Progenitor cell of endocrine pancreas (in vitro differentiated cells): ENCODE measurements around the gene CDH2. TPM values are rescaled to one million over a fixed set of nuclear protein-coding genes. Genes with fewer than 3 reads are reported as not detected.

ENCODE experiments used
- DNase-seq: peaks from one replicate; pipeline ENCODE4 v3.0.0; 2021; ENCODE audit warnings: low spot score; ENCODE audit not compliant: unreplicated experiment
- H3K27ac Mint-ChIP-seq: 2 replicates; pipeline ENCODE4 v1.8.0; 2021; ENCODE audit warnings: mild to moderate bottlenecking, moderate library complexity, mixed read lengths
- H3K27me3 Mint-ChIP-seq: 2 replicates; pipeline ENCODE4 v1.8.0; 2021; ENCODE audit warnings: mixed read lengths
- H3K36me3 Mint-ChIP-seq: 2 replicates; pipeline ENCODE4 v1.8.0; 2022; ENCODE audit warnings: mixed read lengths; ENCODE audit not compliant: insufficient read depth
- H3K4me1 Mint-ChIP-seq: 2 replicates; pipeline ENCODE4 v1.8.0; 2021; ENCODE audit warnings: low read depth, mixed read lengths
- H3K4me3 Mint-ChIP-seq: 2 replicates; pipeline ENCODE4 v1.8.0; 2021; ENCODE audit warnings: low read depth, mild to moderate bottlenecking, moderate library complexity, mixed read lengths
- H3K9me3 Mint-ChIP-seq: 2 replicates; pipeline ENCODE4 v1.8.0; 2021; ENCODE audit warnings: low read depth, mixed read lengths
- total RNA-seq: library from RNA; stranded (reverse); gene quantifications from 2 replicates; pipeline ENCODE4 v1.2.1, GENCODE V29; 2021
- TF ChIP-seq, protein P1 (sequence below): fragments of 200-600 bp; sonication (generic); IDR thresholded peaks from one replicate; pipeline ENCODE4 v1.5.0; 2021; ENCODE audit warnings: antibody characterized with exemption, mild to moderate bottlenecking; ENCODE audit not compliant: unreplicated experiment

CDH2 gene
- total RNA-seq, 1 donor from 2014 or later = 197 TPM

DNA sequence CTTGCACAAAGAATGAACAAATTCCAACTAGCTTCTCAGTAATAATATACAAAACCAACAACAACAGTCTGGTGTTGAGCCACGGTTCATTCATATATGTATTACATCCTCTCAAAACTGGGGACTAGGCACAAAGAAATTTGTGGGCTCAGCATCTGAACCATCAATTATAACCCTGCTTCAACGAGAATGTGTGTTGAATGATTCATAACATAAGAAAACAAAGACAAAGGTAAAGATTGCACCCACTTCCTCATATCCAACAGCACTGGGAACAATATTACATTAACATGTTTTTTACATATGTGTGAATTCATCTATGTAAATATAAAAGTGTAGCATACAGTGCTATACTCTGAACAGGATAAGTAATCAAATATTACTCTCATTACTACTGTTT is 144.8 kb downstream of the CDH2 start:
- DNase-seq = no peak
- no peaks in the 10 kb centered on the region for H3K9me3 Mint-ChIP-seq
- TF ChIP-seq, protein P1, sequence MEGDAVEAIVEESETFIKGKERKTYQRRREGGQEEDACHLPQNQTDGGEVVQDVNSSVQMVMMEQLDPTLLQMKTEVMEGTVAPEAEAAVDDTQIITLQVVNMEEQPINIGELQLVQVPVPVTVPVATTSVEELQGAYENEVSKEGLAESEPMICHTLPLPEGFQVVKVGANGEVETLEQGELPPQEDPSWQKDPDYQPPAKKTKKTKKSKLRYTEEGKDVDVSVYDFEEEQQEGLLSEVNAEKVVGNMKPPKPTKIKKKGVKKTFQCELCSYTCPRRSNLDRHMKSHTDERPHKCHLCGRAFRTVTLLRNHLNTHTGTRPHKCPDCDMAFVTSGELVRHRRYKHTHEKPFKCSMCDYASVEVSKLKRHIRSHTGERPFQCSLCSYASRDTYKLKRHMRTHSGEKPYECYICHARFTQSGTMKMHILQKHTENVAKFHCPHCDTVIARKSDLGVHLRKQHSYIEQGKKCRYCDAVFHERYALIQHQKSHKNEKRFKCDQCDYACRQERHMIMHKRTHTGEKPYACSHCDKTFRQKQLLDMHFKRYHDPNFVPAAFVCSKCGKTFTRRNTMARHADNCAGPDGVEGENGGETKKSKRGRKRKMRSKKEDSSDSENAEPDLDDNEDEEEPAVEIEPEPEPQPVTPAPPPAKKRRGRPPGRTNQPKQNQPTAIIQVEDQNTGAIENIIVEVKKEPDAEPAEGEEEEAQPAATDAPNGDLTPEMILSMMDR = no peak
- H3K27ac Mint-ChIP-seq = no peak overlapping the region
- peaks cover 3% of the 10 kb centered on the region for H3K36me3 Mint-ChIP-seq
- peaks cover 22% of the 10 kb centered on the region for H3K4me1 Mint-ChIP-seq
- H3K27me3 Mint-ChIP-seq = no peaks in the 10 kb centered on the region
- H3K4me3 Mint-ChIP-seq = no peak overlapping the region

DNA sequence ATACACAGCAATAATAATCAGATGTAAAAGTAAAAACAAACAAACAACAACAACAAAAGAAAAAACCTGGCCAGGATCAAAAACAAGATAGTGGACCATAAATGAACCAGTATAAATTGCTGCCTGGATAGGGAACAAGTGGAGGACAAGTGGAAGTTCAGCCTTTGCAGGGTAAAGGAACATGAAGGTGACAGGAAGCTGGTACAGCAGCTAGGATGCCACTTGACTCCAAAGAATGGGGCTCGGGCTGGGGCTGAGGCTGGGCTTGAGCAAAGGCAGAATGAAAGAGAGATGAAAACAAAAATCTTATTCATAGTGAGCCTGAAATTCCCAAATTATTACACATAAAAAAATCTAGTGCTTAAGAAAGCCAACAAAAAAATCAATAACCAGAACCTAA is 146.5 kb downstream of the CDH2 start:
- peaks cover 19% of the 10 kb centered on the region for H3K4me1 Mint-ChIP-seq
- H3K27me3 Mint-ChIP-seq = no peaks in the 10 kb centered on the region
- H3K36me3 Mint-ChIP-seq = peaks cover 5% of the 10 kb centered on the region
- H3K9me3 Mint-ChIP-seq = no peaks in the 10 kb centered on the region
- no peak overlapping the region for H3K27ac Mint-ChIP-seq
- no peak overlapping the region for H3K4me3 Mint-ChIP-seq
- TF ChIP-seq, protein P1 = no peak
- no peak for DNase-seq

DNA sequence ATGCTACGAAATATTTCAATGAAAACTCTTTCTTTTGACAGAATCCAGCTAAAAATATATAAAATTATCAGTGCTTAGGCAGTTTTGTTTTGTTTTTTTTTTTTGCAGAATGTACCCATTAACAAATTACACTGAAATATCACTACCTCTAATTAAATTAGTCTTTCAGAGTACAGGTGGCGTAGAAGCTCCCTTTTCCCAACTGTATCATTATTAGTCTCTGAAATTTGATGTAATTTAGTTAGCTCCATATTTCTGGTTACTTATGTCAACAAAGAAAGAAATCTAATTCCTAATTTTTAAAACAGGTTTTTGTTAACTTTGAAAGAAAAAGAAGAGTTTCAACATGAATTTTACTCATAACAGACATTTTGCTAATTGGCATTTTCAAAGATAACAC is 149.2 kb downstream of the CDH2 start:
- DNase-seq = no peak
- no peak overlapping the region for H3K27ac Mint-ChIP-seq
- no peak overlapping the region for H3K4me3 Mint-ChIP-seq
- H3K27me3 Mint-ChIP-seq = no peaks in the 10 kb centered on the region
- TF ChIP-seq, protein P1 = no peak
- no peaks in the 10 kb centered on the region for H3K9me3 Mint-ChIP-seq
- peaks cover 5% of the 10 kb centered on the region for H3K4me1 Mint-ChIP-seq
- peaks cover 5% of the 10 kb centered on the region for H3K36me3 Mint-ChIP-seq

DNA sequence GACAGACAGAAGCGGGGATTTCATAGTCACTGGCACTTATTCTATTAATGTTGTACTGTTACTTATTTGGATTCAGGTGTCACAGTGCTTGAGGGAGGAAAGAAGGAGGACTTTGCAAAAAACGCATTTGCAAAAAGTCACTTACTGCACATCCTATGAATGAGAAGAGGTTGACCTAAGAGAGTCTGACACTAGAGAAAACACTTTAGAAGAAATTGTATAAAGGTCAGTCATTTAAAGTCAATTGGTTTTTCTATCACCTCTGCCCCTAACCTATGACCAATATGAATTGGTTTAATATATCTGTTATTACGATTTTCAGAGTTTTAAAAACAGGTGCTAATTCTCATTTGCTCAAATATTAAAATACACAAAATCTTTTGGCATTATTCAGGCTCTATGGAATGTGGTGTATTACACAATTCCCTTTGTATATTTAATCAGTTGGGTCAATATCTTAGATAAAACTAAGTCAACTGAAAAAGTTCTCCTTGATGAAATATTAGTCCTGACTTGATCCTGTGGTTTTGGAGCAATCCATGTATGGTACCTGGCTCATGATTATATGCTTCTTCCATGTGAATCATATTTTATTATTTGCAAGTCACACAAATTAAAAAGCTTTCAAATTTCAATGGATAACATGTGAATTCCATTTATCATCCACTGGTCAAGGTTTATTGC is 157.4 kb downstream of the CDH2 start:
- Mint-ChIP-seq H3K9me3 (peaks cover 5% of the 10 kb centered on the region), H3K27me3 (no peaks in the 10 kb centered on the region), H3K4me1 (peaks cover 3% of the 10 kb centered on the region), H3K4me3 (no peak overlapping the region), H3K36me3 (peaks cover 10% of the 10 kb centered on the region), H3K27ac (no peak overlapping the region)
- no peak for DNase-seq
- TF ChIP-seq, protein P1 = no peak

DNA sequence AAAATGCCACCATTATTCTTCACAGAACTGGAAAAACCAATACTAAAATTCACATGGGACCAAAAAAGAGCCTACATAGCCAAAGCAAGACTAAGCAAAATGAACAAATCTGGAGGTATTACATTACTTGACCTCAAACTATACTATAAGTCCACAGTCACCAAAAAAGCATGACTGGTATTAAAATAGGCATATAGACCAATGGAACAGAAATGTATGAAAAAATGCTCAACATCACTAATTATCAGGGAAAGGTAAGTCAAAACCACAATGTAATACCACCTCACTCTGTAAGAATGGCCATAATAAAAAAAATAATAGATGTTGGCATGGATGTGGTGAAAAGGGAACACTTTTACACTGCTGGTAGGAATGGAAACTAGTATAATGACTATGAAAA is 158.6 kb downstream of the CDH2 start:
- H3K9me3 Mint-ChIP-seq = peaks cover 5% of the 10 kb centered on the region
- TF ChIP-seq, protein P1 = no peak

More for the DNA sequence above, 158.6 kb downstream of the CDH2 start:
- Mint-ChIP-seq H3K27me3 (no peaks in the 10 kb centered on the region), H3K27ac (no peak overlapping the region), H3K36me3 (peaks cover 9% of the 10 kb centered on the region), H3K4me3 (no peak overlapping the region), H3K4me1 (peaks cover 5% of the 10 kb centered on the region)
- DNase-seq = no peak
